GM19025 (cell line): Measurements from ENCODE around the gene ABCC11.
A peak's percentile ranks its signal among the peaks of the same experiment; 100 is the strongest.
"Not testable (repeated sequence)": the region's sequence is repeated elsewhere in the genome, so short reads cannot be mapped to it uniquely, and the experiment has no call there.

Experiments
- ATAC-seq: cut with Tn5 transposase; IDR thresholded peaks from one replicate; pipeline ENCODE4 v1.9.1; 2021; ENCODE audit warnings: mild to moderate bottlenecking, low read depth, moderate library complexity; ENCODE audit not compliant: unreplicated experiment

Gene ABCC11

DNA sequence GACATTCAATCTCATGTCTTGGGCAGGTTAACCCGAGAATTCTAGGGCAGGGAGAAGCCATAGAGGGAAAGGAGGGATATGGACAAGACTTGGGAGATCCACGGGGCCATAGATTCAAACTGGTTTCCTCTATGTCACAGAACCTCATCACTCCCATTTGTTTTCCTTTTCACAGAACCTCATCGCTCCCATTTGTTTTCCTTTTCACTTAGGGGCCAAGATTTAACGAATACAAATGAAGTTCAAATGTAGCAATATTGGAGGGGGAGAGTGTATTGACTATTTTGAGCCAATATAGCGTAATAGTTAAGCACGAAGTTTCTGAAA, 42.6 kb downstream of the ABCC11 start:
- no peak for ATAC-seq

DNA sequence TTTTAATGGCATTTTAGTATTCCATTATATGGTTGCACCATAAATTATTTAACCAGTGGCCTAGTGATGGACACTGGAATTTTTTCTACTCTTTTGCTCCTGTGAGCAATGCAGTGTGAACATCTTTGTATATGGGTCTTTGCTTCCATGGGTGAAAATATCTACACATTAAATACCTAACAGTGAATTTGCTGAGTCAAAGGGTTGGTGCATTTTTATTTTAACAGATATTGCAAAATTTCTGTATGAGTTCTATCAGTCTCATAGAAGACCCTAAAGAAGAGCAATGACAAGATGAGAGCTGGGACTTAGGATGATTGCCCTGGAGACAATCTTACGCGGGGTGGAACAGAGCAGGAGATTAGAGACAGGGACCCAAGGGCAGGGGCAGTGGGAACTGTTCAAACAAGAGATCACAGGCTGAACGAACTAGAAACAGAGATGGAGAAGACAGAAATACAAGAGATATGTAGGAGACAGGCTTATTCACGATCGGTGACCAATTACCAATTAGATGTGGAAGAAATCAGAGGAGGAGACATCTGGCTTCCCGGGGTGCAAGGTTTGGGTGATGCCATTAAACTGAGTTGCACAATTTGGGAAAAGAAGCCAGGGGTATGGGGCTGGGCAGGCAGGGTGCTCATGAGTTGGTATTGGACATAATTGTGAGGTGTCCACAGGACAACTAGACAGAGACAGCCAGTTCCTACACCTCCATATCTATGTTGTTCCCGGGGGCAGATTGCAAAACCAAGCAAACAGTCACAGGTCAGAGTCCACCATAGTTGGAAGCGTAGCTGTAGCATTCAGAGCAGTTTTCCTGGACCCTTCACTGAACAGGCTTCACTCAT, 43.1 kb downstream of the ABCC11 start:
- no peak for ATAC-seq

DNA sequence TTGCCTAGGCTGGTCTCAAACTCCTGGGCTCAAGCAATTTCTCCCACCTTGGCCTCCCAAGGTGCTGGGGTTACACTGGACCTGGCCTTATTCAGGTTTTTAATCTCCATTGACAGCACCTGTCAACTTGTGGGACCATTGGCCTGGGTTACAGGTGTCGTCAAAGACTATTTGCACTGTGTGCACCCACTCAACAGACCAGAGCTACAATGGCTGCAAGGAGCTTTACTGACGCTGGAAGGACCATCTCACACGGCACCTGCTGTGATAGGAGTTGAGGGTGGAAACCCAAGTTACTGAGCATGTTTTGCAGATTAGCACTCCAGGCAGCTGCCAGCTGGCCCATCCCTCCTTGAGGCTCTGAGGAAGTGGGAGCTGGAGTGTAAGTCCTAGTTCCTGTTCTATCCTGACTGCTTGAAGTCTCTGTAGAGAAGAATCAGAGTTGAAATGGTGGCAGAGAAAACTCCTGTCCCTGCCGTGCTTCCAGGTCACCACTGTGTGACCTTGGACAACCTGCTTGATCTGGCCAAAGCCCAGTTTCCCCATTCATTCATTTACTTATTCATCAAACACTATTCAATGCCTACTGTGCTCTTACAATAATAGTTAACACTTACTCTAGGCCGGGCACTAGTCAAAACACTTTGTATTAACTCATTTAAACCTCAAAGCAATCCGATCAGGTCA, 45.7 kb downstream of the ABCC11 start:
- no peak for ATAC-seq

DNA sequence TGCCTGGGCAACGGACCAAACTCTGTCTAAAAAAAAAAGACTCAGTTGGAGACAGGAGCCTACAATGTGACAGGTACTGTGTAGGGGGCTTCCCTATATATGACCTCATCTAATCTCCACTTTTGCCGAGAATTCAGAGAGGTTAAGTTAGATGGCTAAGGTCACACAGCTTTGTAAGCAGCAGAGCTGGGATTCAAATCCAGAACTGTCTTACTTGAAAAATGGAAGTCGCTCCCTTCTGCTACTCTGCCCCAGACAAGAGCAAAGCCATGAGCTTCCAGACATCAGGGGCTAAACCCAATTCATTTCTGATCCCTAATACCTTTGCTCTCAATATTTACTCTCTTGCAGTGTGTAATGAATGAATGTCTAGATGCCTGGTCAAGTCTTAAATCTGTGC, 50.0 kb downstream of the ABCC11 start:
- no peak for ATAC-seq

DNA sequence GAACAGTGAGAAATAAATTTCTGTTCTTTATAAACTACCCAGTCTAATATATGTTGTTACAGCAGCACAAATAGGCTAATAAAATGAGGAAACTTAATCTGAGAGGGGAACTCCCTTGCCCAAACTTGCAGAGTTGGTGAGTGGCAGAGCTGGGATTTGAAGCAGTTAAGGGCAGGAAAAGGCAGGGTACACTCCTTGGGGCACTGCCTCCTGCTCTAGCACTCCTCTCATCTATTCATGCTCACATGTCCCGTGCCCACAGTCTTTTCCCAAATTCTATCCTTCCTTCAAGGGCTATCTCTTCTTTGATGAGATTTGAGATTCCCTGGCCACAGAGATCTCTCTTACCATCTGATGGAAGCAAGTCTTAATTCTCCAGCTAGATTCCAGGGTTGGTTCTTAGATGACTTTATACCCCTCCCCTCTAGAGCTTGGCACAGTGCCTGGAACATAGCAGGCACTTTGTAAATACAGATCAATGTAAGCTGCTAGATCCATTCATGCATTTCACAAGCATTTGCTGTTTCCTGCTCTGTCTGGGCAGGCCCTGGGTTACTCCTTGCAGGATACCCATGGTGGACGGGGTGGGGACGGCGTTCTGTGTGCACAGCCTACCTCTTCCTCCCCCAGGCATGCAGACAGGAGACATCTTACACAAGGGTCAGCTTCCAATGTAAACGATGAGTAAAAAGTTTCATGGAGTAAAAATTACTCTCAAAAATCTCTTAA, 52.3 kb downstream of the ABCC11 start:
- no peak for ATAC-seq

DNA sequence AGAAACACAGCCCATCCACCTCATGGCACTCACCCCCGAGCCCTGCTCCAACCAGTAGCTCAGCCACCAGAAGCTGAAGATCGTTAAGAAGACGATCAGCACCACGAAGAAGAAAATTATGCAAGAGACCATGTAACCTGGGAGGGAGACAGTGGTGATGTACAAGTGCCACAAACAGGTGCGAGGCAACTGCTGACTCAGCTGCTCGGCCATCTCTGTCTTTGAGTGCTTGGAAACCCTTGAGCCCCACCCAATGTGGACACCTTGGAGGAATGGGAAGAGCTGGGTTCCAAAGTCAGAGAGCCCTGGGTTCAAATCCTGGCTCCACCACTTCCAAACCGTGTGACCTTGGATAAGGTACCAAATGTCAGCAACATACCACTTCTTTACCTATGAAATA, 53.5 kb downstream of the ABCC11 start:
- no peak for ATAC-seq

DNA sequence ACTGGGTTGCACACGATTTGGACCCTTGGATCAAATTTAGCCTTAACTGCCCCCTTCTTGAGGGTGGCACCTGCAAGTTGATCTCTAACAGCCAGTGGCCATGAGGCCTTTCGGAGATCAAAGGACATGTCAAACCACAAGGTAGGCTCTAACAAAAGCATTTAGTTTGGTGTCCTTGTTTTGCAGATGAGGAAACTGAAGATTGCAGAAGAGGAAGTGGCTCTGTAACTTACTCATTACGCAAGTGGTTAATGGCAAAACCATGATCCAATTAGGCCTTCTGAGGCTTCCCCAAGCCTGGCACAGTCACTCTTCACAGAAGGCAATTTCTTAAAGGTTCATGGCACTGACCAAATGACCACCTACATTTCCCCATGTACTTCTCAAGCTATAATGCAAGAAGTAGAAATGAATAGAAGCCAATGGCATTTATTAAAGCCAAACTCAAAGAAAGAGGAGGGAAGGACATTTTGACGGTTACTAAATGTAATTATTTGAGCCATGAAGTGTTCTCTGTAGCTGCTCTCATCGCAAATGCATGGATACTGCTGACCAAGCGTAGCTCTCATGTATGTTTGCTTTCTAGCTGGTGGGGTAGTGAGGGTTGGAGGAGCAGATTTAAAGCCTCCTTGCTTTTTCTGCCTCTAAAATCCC, 58.8 kb downstream of the ABCC11 start:
- peak; percentile 89 for ATAC-seq

DNA sequence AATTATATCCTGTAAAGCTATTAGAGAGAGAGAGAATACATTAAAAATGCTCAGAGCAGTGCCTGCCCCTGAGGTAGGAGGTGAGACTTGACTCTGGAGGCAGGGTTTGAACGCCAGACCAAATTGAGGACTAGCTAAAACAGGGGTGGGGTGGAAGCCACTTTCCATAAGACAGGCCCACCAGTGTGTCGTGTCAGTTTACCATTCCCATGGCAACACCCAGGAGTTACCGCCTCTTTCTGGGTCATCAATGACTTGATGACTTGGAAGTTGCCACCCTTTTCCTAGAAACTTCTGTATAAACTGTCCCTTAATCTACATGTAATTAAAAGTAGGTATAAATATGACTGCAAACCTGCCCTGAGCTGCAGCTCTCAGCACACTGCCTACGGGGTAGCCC, 59.6 kb downstream of the ABCC11 start:
- no peak for ATAC-seq

DNA sequence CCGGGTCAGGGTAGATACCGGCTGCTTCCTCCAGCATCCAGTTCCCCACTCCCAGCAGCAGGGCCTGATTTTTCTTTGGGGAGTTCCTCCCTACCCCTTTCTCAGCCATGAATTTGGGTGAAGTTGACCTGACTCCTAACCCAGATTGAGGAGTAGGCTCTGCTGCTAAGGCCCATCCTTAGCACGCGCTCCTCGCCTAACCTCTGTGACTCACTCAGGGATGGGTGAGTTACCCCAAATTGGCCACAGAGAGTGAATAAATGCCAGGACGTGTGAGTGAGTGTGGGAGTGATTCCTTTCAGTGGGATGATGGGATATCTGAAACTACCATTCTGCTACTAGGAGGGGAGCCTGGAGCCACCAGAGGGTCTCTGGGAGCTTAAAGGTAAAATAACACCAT, 62.7 kb downstream of the ABCC11 start:
- ATAC-seq, result no peak

DNA sequence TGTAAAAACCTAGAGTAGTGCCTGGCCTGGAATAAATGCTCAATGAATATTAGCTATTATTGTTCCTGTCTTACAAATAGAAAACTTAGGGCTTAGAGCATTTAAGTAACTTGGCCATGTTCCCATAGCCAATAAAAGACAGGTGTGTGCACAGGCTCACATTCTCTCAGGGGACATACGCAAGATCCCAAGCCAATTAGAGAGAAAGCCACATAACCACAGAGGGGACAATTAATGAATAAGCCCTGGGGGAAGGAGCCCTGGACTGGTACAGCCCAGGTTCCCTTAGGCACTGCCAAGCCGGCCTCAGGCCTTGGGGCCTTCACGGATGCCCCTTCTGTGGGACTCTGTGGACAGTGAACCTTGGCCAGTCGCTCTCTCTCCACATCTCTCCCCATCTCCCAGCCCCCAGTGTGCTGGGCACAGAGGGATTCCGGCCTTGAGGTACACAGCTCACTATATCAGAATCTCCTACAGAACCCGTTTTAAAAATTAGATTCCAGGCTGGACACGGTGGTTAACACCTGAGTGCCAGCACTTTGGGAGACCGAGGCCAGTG, 64.3 kb downstream of the ABCC11 start:
- no peak for ATAC-seq

DNA sequence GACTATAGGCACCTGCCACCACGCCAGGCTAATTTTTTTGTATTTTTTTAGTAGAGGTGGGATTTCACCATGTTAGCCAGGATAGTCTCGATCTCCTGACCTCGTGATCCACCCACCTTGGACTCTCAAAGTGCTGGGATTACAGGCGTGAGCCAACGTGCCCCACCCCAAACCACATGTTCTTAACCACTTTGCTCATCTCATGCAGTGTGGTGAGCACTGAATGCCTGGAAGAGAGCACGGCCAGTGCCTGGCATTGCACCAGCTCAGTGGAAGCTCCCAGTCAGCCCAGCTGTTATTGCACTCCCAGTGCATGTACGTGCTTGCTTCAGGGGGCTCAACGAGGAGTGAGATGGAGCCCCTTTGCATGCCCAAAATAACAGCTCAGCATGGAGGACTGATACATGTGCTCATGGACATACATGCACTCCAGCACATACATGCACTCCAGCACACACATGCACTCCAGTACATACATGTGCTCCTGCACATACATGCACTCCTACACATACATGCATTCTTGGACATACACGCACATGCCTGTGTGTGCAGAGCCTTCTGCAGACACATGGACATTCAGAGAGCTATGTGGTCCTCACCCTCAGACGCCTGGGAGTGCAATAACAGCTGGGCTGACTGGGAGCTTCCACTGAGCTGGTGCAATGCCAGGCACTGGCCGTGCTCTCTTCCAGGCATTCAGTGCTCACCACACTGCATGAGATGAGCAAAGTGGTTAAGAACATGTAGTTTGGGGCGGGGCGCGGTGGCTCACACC, 65.4 kb downstream of the ABCC11 start:
- ATAC-seq, result not testable (repeated sequence)

DNA sequence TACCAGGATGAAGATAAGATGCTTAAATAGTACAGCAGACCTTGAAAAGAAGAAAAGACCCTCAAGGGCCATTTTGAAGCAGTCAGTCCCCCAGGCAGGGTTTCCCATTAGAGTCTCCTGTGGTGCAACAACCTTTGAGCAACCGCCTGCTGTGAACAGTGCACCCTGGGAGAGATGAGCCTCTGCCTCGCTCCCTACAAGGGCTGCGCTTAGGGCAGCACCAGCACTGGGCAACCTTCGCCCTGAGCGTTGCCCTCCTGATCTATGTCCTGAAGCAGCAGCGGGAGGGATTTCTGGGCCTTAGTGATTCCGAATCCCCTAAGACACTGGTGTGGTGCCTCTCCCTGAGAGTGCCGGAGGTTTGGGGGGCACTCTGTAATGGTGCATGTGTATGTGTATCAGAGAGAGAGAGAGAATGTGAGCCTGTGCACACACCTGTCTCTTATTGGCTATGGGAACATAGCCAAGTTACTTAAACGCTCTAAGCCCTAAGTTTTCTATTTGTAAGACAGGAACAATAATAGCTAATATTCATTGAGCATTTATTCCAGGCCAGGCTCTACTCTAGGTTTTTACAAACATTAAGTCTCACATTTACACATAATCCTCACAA, 66.4 kb downstream of the ABCC11 start:
- ATAC-seq, result no peak

DNA sequence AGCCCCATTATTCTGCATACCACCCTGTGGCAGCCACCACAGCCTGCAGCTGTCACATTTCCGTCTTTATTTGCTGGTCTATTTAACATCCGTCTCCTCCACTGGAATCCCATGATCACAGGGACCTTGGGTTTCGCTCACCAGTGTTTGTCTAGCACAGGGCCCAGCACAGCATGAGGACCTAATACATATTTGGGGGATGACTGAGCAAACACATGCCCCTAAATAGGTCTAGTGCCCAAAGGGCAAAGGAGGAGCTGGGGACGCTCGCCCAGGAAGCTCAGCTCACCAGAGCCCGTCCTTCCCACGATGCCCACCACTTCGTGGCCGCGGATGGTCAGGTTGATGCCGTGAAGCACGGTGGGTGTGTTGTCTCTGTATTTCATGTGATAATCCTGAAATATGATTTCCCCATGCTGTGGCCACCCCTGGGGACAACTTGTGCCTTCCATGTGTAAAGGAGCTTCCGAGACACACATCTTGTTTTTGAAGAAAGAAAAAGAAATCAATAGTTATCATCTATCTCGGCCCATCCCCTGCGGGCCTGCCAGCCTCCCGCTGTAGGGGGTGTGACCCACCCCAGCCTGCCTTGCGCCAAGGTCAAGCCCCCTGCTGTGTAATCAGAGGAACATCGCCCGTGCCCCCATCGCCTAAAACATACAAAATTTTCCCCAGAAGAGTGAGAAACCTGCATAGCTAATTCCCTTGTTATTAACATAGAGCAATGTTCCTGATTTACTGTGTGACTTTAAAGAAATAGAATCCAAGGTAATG, 70.5 kb downstream of the ABCC11 start:
- ATAC-seq, result no peak

DNA sequence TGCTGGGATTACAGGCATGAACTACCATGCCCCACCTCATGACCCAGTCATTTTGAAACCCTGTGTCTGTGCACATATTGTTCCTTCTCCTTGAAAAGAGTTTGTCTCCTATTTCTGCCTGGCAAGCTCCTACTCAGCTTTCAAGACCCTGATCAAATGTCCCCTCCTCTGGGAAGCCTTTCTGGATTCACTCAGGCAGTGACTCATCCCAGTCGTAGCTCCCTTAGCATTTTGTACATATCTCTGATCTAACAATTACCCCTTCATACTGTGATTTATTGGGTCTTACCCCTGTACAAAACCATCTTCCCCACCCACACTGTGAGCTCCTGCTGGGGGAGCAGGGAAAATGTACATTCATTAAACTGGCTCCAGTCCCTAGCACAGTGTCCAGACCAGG, 73.5 kb downstream of the ABCC11 start:
- no peak for ATAC-seq

DNA sequence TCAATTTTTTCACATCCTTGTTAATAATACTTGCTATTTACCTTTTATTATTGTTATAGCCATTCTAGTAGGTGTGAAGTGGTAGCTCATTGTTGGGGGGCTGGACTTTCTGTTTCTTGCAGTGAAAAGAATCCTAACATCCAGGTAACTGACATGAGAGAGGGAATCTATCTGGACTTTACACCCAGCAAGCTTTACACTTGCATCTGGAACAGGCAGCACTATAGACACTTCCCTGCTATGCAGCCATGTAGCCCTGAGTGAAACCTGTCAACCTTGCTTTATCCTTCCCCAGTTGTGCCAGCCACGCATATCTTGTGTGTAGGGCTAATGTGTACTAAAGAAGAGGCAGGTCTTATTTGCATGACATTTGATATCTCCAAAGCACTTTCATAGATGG, 74.7 kb downstream of the ABCC11 start:
- ATAC-seq, result no peak

DNA sequence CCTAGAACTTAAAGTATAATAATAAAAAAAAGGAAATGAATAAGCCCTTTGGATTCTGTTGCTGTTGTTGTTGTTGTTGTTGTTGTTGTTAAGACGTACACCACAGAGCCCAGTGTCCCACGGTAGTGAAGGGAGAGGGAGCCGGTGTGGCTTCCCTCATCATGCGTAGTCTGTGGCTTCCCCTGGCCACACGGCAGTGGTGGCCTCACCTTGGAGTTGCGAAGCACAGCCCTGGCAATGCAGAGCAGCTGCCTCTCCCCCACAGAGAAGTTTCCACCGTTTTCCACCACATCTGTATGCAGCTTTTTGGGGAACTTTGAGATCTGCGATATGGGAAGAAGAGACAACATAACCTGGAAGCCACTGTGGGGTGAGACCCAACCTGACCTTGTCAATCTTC, 77.4 kb downstream of the ABCC11 start:
- ATAC-seq, result no peak

DNA sequence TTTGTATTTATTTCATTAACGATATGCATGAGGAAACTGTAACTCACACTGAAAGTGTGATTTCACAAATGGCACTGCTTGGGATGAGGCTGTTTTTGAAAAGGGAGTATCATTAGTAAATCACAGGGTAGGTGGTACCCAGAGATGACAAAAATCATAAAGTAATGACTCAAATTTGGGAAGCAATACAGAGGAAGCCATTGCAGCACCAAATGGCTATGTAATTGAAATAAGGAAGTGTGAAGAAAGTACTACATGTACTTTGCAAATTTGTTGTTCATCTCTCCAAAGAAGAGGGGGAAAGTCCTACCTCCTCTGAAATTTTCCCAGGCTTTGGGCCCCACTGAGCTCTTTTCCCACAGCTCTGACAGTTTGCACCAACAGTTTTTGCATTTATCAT, 79.3 kb downstream of the ABCC11 start:
- no peak for ATAC-seq

DNA sequence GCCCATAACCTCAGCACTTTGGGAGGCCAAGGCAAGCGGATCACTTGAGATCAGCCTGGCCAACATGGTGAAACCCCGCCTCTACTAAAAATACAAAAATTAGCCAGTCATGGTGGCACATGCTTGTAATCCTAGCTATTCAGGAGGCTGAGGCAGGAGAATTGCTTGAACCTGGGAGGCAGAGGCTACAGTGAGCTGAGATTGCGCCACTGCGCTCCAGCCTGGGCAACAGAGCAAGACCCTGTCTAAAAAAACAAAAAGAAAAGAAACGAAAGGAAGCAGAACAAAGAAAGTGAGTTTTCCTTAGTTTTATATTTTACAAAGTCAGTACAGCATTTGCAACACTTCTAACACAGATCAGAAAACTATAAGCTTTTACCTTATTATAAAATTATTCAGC, 80.7 kb downstream of the ABCC11 start:
- not testable (repeated sequence) for ATAC-seq
